ENCODE measurements around the gene ARHGAP25.

GRCh38 chr2:68767031-68767961, 32.7 kb downstream of the ARHGAP25 start:
- TF ChIP-seq CTCF (IDR thresholded peaks at IDR 0.05), result no peak
- TF ChIP-seq POLR2A (IDR thresholded peaks at IDR 0.05), result no peak
